Left lung (tissue), 10 donors: ENCODE results near the gene ENTPD6. TPM values are rescaled to one million over a fixed set of nuclear protein-coding genes. Genes with fewer than 3 reads are reported as not detected.
A peak's percentile ranks its signal among the peaks of the same experiment; 100 is the strongest.

Experiments
- ATAC-seq: fragments of 200-7000 bp; cut with Tn5 transposase; one replicate; pipeline ENCODE4 v1.9.1; 2020; ENCODE audit warnings: moderate library complexity
- DNase-seq, 4 donors: peaks; one replicate each; pipeline ENCODE4 v3.0.0-alpha.2; 2013 to 2020
- H3K27ac ChIP-seq, 2 donors: fragments of 200-600 bp; sonication (generic) in 1 of 2; one replicate each; pipeline versions ENCODE4 v1.5.0 to v1.8.0; 2020 to 2021
- H3K27me3 ChIP-seq, 2 donors: fragments of 200-600 bp; sonication (generic) in 1 of 2; one replicate each; pipeline versions ENCODE4 v1.5.0 to v1.8.0; 2020 to 2021
- H3K36me3 ChIP-seq, 2 donors: fragments of 200-600 bp; sonication (generic) in 1 of 2; one replicate each; pipeline versions ENCODE4 v1.5.0 to v1.8.0; 2020 to 2021
- H3K4me1 ChIP-seq, 2 donors: fragments of 200-600 bp; one replicate each; pipeline ENCODE4 v1.8.0; 2021
- H3K4me3 ChIP-seq, 2 donors: fragments of 200-600 bp; sonication (generic) in 1 of 2; one replicate each; pipeline versions ENCODE4 v1.5.0 to v1.8.0; 2020 to 2021; ENCODE audit warnings: mild to moderate bottlenecking in 1 of 2
- H3K9me3 ChIP-seq, 2 donors: fragments of 200-600 bp; sonication (generic) in 1 of 2; one replicate each; pipeline versions ENCODE4 v1.5.0 to v1.8.0; 2020 to 2021
- intact Hi-C, 2 donors: fragments of 100-400 bp; cut with DNase I; formaldehyde crosslinking; loops; one replicate each; pipeline versions ENCODE4 v1.11.2 to v1.14.2; 2022
- polyA plus RNA-seq, 6 donors: library from polyadenylated mRNA; unstranded; fragments of 120-200 nt; gene quantifications; one replicate each; pipeline ENCODE4 v1.2.1, GENCODE V29; 2013; ENCODE audit not compliant: insufficient read length in 6 of 6
- total RNA-seq, 2 donors: library from RNA; stranded (reverse); fragmentation: NEBNext Ultra II Directional; extraction: Animal tissue kit (Norgen Biotek cat#: 25700); gene quantifications; one replicate each; pipeline ENCODE4 v1.2.1, GENCODE V29; 2021
- TF ChIP-seq, protein P1 (sequence below), 2 donors: fragments of 200-600 bp; sonication (generic) in 1 of 2; IDR thresholded peaks; one replicate each; pipeline versions ENCODE4 v1.5.0 to v1.8.0; 2021; ENCODE audit warnings: antibody characterized with exemption in 2 of 2
- donor health status: DM: no; HTN: yes; CAD: no.
- donor health status: DM: no; HTN: no; CAD: no.

ENTPD6 gene
- total and polyA plus RNA-seq, 8 donors: 40.2 to 76.3 (median 47.8) TPM

- Histone ChIP-seq H3K36me3 (no peaks in the 10 kb centered on the region), H3K9me3 (no peaks in the 10 kb centered on the region), H3K4me3 (no peak overlapping the region), H3K27me3 (no peaks in the 10 kb centered on the region), H3K27ac (peak overlapping the region in 1 of 2 donors; percentile 84), H3K4me1 (peaks cover 4 to 27% of the 10 kb centered on the region in 2 donors)
- intact Hi-C loops: no loop called here
- no peak for ATAC-seq
- no peak for DNase-seq
- TF ChIP-seq, protein P1, sequence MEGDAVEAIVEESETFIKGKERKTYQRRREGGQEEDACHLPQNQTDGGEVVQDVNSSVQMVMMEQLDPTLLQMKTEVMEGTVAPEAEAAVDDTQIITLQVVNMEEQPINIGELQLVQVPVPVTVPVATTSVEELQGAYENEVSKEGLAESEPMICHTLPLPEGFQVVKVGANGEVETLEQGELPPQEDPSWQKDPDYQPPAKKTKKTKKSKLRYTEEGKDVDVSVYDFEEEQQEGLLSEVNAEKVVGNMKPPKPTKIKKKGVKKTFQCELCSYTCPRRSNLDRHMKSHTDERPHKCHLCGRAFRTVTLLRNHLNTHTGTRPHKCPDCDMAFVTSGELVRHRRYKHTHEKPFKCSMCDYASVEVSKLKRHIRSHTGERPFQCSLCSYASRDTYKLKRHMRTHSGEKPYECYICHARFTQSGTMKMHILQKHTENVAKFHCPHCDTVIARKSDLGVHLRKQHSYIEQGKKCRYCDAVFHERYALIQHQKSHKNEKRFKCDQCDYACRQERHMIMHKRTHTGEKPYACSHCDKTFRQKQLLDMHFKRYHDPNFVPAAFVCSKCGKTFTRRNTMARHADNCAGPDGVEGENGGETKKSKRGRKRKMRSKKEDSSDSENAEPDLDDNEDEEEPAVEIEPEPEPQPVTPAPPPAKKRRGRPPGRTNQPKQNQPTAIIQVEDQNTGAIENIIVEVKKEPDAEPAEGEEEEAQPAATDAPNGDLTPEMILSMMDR (IDR thresholded peaks at IDR 0.05): no peak
These were observed 1.1 kb upstream of the ENTPD6 start for GRCh38 chr20:25194333-25194972.

DNA sequence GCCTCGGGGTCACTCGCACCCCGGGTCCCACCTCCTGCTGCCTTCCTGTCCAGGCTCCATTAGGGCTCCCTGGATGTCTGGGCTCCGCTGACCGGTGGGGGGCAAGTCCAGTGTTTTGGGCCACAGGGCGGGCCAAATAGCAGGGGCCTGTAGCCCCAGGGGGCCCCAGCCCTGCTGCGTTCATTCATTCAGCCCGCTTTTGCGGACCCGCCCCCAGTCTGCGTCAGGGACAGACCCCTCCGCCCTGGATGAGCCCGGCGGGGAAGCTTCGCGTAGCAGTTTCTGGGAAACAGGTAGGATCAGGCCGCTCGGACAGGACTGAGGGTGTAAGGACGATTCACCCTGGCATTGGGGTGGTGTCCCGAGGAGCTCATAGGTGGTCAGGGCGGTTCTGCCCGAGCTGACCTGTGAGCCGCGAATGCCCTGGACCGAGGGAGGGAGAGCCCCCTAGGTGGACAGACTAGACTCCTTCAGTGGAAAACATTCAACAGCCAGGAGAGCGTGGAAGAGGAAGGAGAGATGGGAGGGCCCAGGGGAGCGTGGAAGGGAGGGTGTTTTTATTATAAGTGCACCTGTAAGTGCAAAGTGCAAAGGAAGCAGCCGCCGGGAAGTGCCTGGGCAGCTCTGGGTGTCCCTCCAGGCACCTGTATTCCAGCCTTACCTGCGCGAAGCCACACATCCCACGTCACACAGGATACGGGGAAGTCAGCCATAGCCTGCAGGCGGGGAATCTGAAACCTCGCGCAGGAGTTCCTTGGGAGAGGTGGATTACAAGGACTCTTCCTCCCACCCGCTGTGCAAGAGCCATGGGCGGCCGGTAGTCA, 662 bp downstream of the ENTPD6 start:
- Histone ChIP-seq H3K9me3 (no peaks in the 10 kb centered on the region), H3K36me3 (no peaks in the 10 kb centered on the region), H3K4me3 (peak overlapping the region; percentile 86 to 94), H3K27me3 (no peaks in the 10 kb centered on the region), H3K27ac (peak overlapping the region; percentile 78 to 84), H3K4me1 (peaks cover 4 to 30% of the 10 kb centered on the region in 2 donors)
- DNase-seq (peak in 2 of 4 donors; percentile 18 to 33), ATAC-seq (peak; percentile 51)
- TF ChIP-seq, protein P1 (IDR thresholded peaks at IDR 0.05): no peak
- intact Hi-C loops: no loop called here

- Histone ChIP-seq H3K36me3 (no peaks in the 10 kb centered on the region), H3K4me1 (peaks cover 4 to 30% of the 10 kb centered on the region in 2 donors), H3K9me3 (no peaks in the 10 kb centered on the region), H3K4me3 (peak overlapping the region; percentile 86 to 94), H3K27me3 (no peaks in the 10 kb centered on the region), H3K27ac (peak overlapping the region; percentile 78 to 84)
- DNase-seq (peak in 1 of 4 donors; percentile 13), ATAC-seq (peak; percentile 6)
- intact Hi-C loops: no loop called here
- TF ChIP-seq, protein P1 (IDR thresholded peaks at IDR 0.05): no peak
These were observed 1.2 kb downstream of the ENTPD6 start for GRCh38 chr20:25196786-25197120.

DNA sequence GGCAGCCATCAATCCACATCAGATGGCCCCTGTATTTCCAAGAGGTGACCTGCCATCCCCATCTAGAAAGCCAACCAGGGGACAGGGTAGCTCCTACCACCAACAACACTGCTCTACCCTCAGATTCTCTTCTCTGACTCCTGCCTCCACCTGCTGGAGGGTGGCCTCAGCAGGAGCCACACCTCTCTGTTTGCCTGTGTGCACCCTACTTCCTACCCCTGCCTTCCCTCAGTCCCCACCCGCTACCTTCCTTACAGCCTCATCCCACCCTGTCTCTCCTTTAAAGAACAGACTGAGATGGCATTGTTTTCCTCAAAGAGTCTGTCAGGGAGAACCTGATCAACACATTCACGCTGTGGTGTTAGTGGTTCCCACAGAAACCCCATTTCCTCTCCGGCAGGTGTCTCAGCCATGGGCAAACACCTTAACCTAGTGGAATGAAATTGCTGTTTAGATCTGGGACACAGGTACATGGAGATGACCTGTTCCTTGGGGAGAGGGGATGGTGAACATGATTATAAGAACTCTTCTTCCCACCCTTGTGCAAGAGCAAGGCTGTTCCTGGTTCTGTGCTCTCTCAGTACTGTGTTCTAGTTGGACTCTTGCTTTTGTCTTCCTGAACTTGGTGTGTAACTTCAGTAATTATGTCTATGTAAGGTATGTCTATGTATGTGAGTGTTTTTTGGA, 1.8 kb downstream of the ENTPD6 start:
- no peak for ATAC-seq
- H3K27me3 ChIP-seq: no peaks in the 10 kb centered on the region
- TF ChIP-seq, protein P1 (IDR thresholded peaks at IDR 0.05): no peak
- H3K36me3 ChIP-seq: no peaks in the 10 kb centered on the region
- intact Hi-C loops: no loop called here
- H3K27ac ChIP-seq: peak overlapping the region in 1 of 2 donors; percentile 84
- H3K4me1 ChIP-seq: peaks cover 4 to 30% of the 10 kb centered on the region in 2 donors
- H3K9me3 ChIP-seq: no peaks in the 10 kb centered on the region
- H3K4me3 ChIP-seq: peak overlapping the region in 1 of 2 donors; percentile 94
- DNase-seq: no peak

- intact Hi-C loops: no loop called here
- DNase-seq (no peak), ATAC-seq (no peak)
- no peaks in the 10 kb centered on the region for H3K27me3 ChIP-seq
- H3K27ac ChIP-seq: no peak overlapping the region
- H3K4me3 ChIP-seq: no peak overlapping the region
- H3K9me3 ChIP-seq: no peaks in the 10 kb centered on the region
- no peaks in the 10 kb centered on the region for H3K36me3 ChIP-seq
- TF ChIP-seq, protein P1 (IDR thresholded peaks at IDR 0.05): no peak
- peaks cover 4 to 30% of the 10 kb centered on the region in 2 donors for H3K4me1 ChIP-seq
These were observed 2.3 kb downstream of the ENTPD6 start for GRCh38 chr20:25197870-25198190.
